SJSA1 (cell line): ENCODE measurements around the gene DPYD. TPM values are rescaled to one million over a fixed set of nuclear protein-coding genes. Genes with fewer than 3 reads are reported as not detected.

ENCODE experiments used
- DNase-seq, 2 experiments: peaks; one replicate each; pipeline ENCODE4 v3.0.0-alpha.2; 2015 to 2020; ENCODE audit warnings: low spot score in 2 of 2, low read depth in 1 of 2
- H3K27ac ChIP-seq: fragments of 250-450 bp; sonication (Bioruptor Pico); 2 replicates; pipeline ENCODE4 v1.5.1; 2020; ENCODE audit warnings: mild to moderate bottlenecking, moderate library complexity
- H3K27me3 ChIP-seq: fragments of 250-450 bp; sonication (Bioruptor Pico); replicated peaks from 2 replicates; pipeline ENCODE4 v1.5.1; 2020; ENCODE audit warnings: mild to moderate bottlenecking, moderate library complexity
- H3K36me3 ChIP-seq: fragments of 250-450 bp; sonication (Bioruptor Pico); 2 replicates; pipeline ENCODE4 v1.5.1; 2020; ENCODE audit warnings: mild to moderate bottlenecking
- H3K4me1 ChIP-seq: fragments of 250-450 bp; sonication (Bioruptor Pico); replicated peaks from 2 replicates; pipeline ENCODE4 v1.6.1; 2021; ENCODE audit warnings: mild to moderate bottlenecking
- H3K4me3 ChIP-seq: fragments of 250-450 bp; sonication (Bioruptor Pico); 2 replicates; pipeline ENCODE4 v1.5.1; 2020; ENCODE audit warnings: mild to moderate bottlenecking
- H3K9me3 ChIP-seq: fragments of 250-450 bp; sonication (Bioruptor Pico); replicated peaks from 2 replicates; pipeline ENCODE4 v1.5.1; 2020; ENCODE audit warnings: mild to moderate bottlenecking
- total RNA-seq: library from RNA; depleted of rRNA; stranded (reverse); fragments of >200 nt; shearing (Covaris generic); gene quantifications from 2 replicates; pipeline ENCODE4 v1.2.3, GENCODE V29; 2014

The DPYD gene
- total RNA-seq, 1 experiment from 2014 or later, result 31.4 TPM

DNA sequence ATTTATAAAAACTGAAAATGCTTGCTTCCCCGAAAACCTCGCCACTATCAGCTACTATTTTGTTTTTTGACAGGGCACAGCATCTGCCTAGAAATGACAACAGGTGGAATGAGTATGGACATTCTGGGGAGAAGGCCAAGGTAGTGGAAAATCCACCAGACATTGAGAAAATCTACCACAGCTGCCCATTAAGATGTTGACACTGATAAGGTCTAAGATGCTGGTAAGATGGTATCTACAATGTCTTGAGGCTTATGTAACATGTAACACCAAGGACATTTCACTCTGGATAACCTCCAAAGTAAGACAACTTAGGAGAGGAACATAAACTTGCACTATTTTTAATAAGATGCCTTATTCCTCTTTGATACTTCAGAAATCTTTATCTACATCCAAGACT is 825.1 kb downstream of the DPYD start:
- H3K4me1 ChIP-seq, result peaks cover 33% of the 10 kb centered on the region
- H3K9me3 ChIP-seq, result no peaks in the 10 kb centered on the region
- no peak overlapping the region for H3K4me3 ChIP-seq
- no peak for DNase-seq
- H3K36me3 ChIP-seq, result no peaks in the 10 kb centered on the region
- no peak overlapping the region for H3K27ac ChIP-seq
- H3K27me3 ChIP-seq, result no peaks in the 10 kb centered on the region

DNA sequence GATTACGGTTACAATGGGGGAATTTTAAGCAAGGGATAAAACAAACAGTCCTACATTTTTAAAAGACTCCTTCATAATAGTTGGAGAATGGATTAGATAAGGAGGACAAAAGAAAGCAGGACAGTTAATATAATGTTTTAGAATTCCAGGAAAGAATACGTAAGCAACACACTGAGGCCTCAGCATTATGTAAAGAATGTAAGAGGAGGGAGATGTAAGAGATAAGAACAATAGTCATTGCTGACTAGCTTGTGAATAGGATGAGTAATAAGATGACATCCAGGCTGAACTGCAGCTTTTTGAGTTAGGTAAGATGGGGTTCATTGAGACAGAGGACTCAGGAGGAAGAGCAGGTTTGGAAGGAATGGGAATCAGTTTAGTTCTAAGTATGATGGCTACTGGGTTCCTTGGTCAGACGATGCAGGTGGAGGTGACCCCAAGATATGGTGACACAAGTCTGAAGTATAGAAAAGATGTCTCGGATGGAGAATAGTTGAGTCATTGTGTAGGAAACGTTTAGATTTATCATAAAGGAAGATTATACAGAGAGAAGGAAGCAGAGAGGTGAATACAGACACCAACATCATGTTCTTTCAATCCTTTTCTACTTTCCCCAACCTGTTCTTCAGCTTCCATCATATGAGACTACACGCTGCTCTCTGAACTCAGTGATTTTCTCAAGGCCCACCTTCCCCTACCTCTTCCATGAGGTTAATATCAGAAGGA is 826.4 kb downstream of the DPYD start:
- peak; percentile 47 to 88 for DNase-seq
- H3K4me3 ChIP-seq, result no peak overlapping the region
- peak overlapping the region; percentile 86 for H3K27ac ChIP-seq
- H3K9me3 ChIP-seq, result no peaks in the 10 kb centered on the region
- H3K4me1 ChIP-seq, result peaks cover 33% of the 10 kb centered on the region
- H3K27me3 ChIP-seq, result no peaks in the 10 kb centered on the region
- no peaks in the 10 kb centered on the region for H3K36me3 ChIP-seq

DNA sequence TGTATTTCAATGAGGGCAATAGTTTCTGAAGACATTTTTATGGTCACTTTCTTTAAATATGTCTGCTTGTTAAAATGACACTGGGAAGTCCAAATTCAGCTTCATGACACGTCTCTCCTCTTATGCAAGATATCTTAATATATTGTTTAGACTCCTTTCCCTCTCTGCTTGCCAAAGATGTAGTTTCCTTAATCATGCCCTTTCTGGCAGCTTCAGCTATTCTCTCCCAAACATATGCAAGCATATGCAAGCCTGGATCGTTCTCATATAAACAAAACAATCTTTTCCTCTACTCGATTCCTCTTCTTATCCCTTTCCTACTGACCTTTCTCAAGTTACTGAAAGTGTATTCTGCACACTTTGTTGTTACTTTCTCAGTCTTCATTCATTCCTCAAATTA is 827.1 kb downstream of the DPYD start:
- peak overlapping the region; percentile 86 for H3K27ac ChIP-seq
- H3K4me3 ChIP-seq, result no peak overlapping the region
- no peak for DNase-seq
- H3K9me3 ChIP-seq, result no peaks in the 10 kb centered on the region
- H3K36me3 ChIP-seq, result no peaks in the 10 kb centered on the region
- peaks cover 33% of the 10 kb centered on the region for H3K4me1 ChIP-seq
- no peaks in the 10 kb centered on the region for H3K27me3 ChIP-seq

DNA sequence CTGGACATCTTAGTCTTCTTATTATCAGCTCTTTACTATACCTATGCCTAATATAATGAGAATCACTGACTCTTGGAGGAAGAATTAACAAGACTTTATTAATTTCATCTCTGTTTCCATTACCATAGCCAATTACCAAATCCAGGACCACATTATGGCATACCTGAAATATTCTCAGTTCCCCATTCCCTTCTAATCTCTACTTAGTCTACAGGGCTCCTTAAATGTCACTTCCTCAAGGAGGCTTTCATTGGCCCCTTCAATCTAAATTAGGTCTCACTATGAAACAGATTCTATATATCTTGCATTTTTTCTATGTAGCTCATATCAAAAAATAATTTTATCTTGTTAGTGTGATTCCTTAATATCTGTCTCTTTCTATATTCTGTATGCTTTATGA is 828.0 kb downstream of the DPYD start:
- no peak overlapping the region for H3K4me3 ChIP-seq
- DNase-seq, result no peak
- H3K4me1 ChIP-seq, result peaks cover 33% of the 10 kb centered on the region
- H3K36me3 ChIP-seq, result no peaks in the 10 kb centered on the region
- H3K27ac ChIP-seq, result peak overlapping the region; percentile 86; the same call in 1 of the 2 replicates
- no peaks in the 10 kb centered on the region for H3K27me3 ChIP-seq
- H3K9me3 ChIP-seq, result no peaks in the 10 kb centered on the region

DNA sequence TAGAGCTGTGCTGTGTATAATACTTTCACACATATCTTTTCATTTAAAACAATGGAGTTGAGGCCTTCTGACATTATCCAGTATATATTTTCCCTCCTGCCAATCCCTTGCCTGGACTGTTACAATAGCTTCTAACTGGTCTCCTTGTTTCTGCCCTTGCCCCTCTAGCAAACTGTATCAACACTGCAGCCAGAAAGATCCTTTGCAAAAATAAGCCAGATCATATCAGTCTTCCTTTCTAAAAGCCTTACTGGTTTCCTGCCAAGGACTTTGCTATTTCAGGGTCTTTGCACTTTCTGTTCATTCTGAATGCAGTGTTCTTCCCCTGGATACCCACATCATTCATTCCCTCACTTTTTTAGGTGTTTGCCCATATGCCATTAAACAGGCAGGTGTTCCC is 829.2 kb downstream of the DPYD start:
- Histone ChIP-seq H3K9me3 (no peaks in the 10 kb centered on the region), H3K4me3 (no peak overlapping the region), H3K36me3 (no peaks in the 10 kb centered on the region), H3K27ac (no peak overlapping the region), H3K4me1 (peaks cover 33% of the 10 kb centered on the region), H3K27me3 (no peaks in the 10 kb centered on the region)
- DNase-seq, result no peak

DNA sequence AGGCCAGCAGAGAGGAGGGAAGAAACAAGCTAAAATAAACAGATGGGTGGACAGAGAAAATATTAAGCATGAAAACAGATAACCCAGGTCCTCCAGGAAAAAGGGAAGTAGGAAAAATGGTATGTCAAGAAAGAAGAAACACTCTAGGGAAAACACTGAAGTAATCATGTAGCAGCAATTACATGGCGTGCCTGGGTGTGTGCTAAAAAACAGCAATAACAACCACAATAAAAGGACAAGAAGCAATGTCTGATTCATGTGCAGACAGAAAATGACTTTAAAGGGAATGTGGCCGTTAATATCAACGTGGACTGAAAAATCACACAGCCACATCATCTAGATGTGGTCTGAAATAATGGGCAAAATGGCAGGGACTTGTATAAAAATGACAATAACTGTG is 829.6 kb downstream of the DPYD start:
- peaks cover 33% of the 10 kb centered on the region for H3K4me1 ChIP-seq
- H3K27ac ChIP-seq, result no peak overlapping the region

DNA sequence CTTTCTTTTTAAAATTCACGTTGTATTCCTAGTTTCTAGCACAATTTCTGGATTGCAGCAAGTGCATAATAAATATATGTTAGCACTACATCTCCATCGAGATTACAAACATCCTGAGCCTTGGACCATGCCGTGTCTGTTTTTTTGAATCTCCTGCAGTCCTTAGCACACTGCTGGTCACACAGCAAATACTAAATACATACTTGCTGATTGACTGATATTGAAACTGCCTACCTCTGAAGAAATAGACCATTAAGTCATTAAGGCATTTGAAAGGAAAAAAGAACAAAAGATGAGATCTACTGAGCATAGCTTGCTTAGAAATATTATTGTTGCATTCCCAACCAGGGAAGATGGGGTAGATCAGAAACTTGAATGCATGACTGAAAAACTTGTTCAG is 830.1 kb downstream of the DPYD start:
- no peak overlapping the region for H3K4me3 ChIP-seq
- H3K36me3 ChIP-seq, result no peaks in the 10 kb centered on the region
- DNase-seq, result no peak
- H3K4me1 ChIP-seq, result peaks cover 33% of the 10 kb centered on the region
- no peaks in the 10 kb centered on the region for H3K9me3 ChIP-seq
- H3K27me3 ChIP-seq, result no peaks in the 10 kb centered on the region
- H3K27ac ChIP-seq, result no peak overlapping the region

More for the DNA sequence above, 829.6 kb downstream of the DPYD start:
- Histone ChIP-seq H3K27me3 (no peaks in the 10 kb centered on the region), H3K4me3 (no peak overlapping the region), H3K9me3 (no peaks in the 10 kb centered on the region), H3K36me3 (no peaks in the 10 kb centered on the region)
- no peak for DNase-seq

DNA sequence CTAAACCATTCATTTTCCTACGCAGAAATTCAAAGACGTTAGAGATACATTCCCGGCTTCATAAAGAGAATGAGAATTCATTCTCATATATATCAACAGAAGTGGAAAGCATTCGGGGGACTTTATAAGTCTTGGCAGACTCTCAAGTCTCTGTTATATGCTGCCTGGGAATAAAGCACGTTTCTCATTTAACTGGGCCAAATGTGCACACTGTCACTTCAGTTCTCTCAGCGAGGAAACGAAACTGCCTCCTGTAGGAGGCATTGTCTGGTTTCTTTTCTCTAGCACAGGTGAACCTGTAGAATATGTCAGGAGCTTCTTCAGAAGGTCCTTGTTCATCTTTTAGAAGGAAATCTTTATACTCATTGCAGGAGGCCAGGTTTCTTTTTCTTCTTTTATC is 831.7 kb downstream of the DPYD start:
- no peak overlapping the region for H3K4me3 ChIP-seq
- no peak for DNase-seq
- H3K9me3 ChIP-seq, result no peaks in the 10 kb centered on the region
- no peak overlapping the region for H3K27ac ChIP-seq
- no peaks in the 10 kb centered on the region for H3K27me3 ChIP-seq
- H3K36me3 ChIP-seq, result no peaks in the 10 kb centered on the region
- peaks cover 25% of the 10 kb centered on the region for H3K4me1 ChIP-seq

DNA sequence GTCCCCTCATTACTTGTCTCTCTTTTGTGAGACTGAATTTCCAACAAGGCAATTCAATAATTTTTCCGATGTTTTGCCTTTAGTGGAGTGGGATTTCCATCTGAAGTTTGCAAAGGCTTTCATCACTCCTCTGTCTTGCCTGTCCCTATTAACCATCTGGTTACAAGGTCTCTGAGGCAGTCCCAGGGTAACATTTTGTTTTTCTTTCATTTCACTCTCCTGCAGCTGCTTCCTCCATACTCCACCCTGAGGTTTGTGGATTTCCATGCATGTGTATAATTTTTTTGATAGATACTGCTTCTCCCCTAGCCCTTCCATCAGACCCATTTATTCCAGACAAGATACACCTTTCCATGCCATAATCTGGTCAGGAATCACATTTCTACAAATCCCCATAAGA is 832.4 kb downstream of the DPYD start:
- Histone ChIP-seq H3K27me3 (no peaks in the 10 kb centered on the region), H3K27ac (no peak overlapping the region), H3K9me3 (no peaks in the 10 kb centered on the region), H3K4me1 (peaks cover 17% of the 10 kb centered on the region), H3K4me3 (no peak overlapping the region), H3K36me3 (no peaks in the 10 kb centered on the region)
- no peak for DNase-seq

DNA sequence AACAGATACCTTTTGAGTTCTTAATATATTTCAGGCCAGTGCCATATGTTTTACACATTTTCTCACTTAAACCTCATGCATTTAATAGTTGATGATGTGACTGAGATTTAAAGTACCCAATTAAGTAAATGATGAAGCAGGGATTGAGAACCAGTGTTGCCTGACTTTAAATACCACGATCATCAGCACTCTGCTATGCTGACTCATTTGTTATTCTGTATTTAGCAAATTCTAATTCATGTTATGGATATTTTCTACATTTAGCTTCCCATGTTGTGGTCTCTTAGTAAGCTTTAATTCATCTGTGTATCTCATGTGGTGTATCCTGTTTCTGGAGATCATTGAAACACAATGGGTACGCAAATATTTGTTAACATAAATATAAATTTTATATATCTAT is 836.3 kb downstream of the DPYD start:
- no peaks in the 10 kb centered on the region for H3K4me1 ChIP-seq
- H3K27me3 ChIP-seq, result no peaks in the 10 kb centered on the region
- no peaks in the 10 kb centered on the region for H3K9me3 ChIP-seq
- no peaks in the 10 kb centered on the region for H3K36me3 ChIP-seq
- H3K4me3 ChIP-seq, result no peak overlapping the region
- DNase-seq, result no peak
- H3K27ac ChIP-seq, result no peak overlapping the region

DNA sequence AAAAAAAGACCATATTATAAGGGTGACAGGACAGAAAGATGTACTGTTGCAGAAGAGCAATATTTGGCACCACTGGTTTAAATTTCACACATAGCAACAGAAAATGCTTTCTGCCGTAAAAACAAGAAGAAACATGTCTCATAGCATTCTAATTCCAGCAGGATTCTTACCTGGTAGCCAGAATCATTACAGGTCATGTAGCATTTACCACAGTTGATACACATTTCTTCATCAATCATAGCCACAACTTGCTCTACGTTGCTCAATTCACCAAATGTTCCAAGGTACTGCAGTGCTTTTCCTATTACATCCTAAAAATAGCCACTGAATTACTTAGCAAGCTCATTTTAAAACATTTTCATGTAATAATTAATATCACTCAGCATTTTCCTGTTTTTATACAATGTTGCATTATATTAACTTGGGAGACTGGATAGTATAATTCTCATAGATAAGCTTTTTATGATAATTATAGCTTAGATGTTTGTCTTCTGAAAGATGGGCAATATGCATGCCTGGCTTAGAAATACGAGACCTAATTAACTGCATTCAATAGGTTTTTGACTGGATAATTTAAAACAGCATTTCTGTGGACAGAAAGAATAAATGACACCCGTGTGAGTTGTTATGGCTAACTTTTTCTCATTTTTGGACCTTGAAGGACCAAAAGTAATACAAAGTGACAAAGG is 838.5 kb downstream of the DPYD start:
- no peaks in the 10 kb centered on the region for H3K27me3 ChIP-seq
- no peaks in the 10 kb centered on the region for H3K4me1 ChIP-seq
- no peak for DNase-seq
- H3K36me3 ChIP-seq, result no peaks in the 10 kb centered on the region
- H3K9me3 ChIP-seq, result no peaks in the 10 kb centered on the region
- H3K27ac ChIP-seq, result no peak overlapping the region
- H3K4me3 ChIP-seq, result no peak overlapping the region

DNA sequence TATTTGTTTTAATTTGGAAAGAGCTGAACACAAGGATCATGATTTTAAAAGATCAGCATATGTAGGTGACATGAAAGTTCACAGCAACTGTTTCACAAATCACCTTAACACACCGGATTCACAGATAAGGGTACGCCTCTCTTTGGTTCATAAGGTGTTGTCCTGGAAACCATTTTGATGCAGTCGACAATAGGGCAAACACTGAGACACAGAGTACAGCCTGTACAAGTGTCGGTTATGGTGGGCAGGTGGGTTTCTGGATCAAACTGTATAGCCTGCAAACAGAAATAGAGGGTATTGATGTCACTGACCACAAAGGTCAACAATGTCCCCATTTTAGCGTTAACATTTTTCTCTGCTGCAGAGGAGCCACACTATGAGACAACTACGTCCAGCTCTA is 842.0 kb downstream of the DPYD start:
- Histone ChIP-seq H3K27ac (no peak overlapping the region), H3K36me3 (no peaks in the 10 kb centered on the region), H3K4me3 (no peak overlapping the region), H3K27me3 (no peaks in the 10 kb centered on the region), H3K9me3 (no peaks in the 10 kb centered on the region), H3K4me1 (no peaks in the 10 kb centered on the region)
- no peak for DNase-seq

DNA sequence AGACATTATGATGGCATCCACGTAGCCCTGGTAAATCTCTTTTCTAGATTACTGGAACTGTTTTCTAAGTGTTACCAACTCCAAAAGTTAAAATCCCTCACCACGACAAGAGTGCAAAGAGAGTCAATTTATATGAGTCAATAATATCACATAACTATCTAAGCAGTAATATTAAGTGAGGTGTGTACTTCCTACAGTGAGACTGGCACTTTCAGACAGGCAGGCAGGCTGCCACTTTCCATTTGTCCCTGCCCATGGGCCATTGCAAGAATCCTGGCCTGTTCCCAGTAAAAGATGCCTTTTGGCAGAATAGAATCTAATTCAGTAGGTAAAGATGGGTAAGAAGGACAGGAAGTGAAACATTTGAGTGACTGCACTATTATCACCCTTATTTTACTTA is 843.6 kb downstream of the DPYD start:
- H3K27ac ChIP-seq, result no peak overlapping the region
- H3K9me3 ChIP-seq, result no peaks in the 10 kb centered on the region
- no peaks in the 10 kb centered on the region for H3K27me3 ChIP-seq
- H3K36me3 ChIP-seq, result no peaks in the 10 kb centered on the region
- DNase-seq, result no peak
- H3K4me1 ChIP-seq, result no peaks in the 10 kb centered on the region
- no peak overlapping the region for H3K4me3 ChIP-seq

DNA sequence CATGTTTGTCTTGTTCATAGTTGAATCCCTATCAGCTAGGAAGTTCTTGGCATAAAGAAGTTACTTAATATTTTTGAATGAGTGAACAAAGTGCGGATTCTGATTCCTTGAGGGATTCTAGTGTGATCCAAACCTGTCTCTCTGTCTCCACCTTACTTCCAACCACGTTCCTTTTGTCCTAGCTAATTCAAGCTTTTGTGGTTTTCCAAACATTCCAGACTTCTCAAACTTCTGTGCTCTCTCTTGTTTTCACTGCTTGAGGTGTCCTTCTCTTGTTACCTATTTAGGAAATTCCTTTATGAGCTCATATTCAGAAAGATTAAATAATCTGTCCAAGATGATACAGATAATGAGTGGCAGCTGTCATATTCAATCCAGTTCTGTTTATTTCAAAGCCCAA is 846.1 kb downstream of the DPYD start:
- no peak overlapping the region for H3K27ac ChIP-seq
- H3K9me3 ChIP-seq, result no peaks in the 10 kb centered on the region
- H3K36me3 ChIP-seq, result no peaks in the 10 kb centered on the region
- no peak for DNase-seq
- no peaks in the 10 kb centered on the region for H3K27me3 ChIP-seq
- no peaks in the 10 kb centered on the region for H3K4me1 ChIP-seq
- no peak overlapping the region for H3K4me3 ChIP-seq
